B cell (primary cell): Measurements from ENCODE around the gene ESRRA. TPM values are rescaled to one million over a fixed set of nuclear protein-coding genes. Genes with fewer than 3 reads are reported as not detected.

Source experiments
- ATAC-seq: fragments of 200-7000 bp; cut with Tn5 transposase; one replicate; pipeline ENCODE4 v1.10.0; 2021; ENCODE audit warnings: low read depth, mild to moderate bottlenecking, moderate number of reproducible peaks, moderate library complexity
- CTCF ChIA-PET: fragments of 350-600 bp; sonication (Branson Sonifier 250); formaldehyde crosslinking; loops from one replicate; lab custom pipeline; 2021; ENCODE audit warnings: antibody characterized with exemption, inconsistent platforms; lab: Charles Lee
- POLR2A ChIA-PET: fragments of 350-600 bp; sonication (Branson Sonifier 250); formaldehyde crosslinking; loops from one replicate; lab custom pipeline; 2021; ENCODE audit warnings: antibody characterized with exemption; lab: Charles Lee
- DNase-seq: peaks from one replicate; pipeline ENCODE4 v3.0.0; 2013
- H2AFZ ChIP-seq: 2 replicates; pipeline ENCODE4 v1.6.1; 2012; ENCODE audit warnings: mild to moderate bottlenecking, low read depth, low read length; ENCODE audit not compliant: insufficient read depth, poor library complexity, severe bottlenecking
- H3K27ac ChIP-seq, 2 donors: 1 replicate in 1 of 2; 2 replicates in 1 of 2; pipeline ENCODE4 v1.5.1; 2012 to 2013; ENCODE audit warnings: low read length in 2 of 2, mild to moderate bottlenecking in 2 of 2, moderate library complexity in 1 of 2
- H3K27me3 ChIP-seq, 4 experiments: fragments of 200-600 bp in 1 of 4; sonication (generic) in 1 of 4; replicated peaks in 1 of 4; 1 replicate in 2 of 4; 2 replicates in 2 of 4; pipeline versions ENCODE4 v1.6.1 to v1.7.0; 2013 to 2016; ENCODE audit warnings: low read length in 3 of 4, mild to moderate bottlenecking in 2 of 4, mixed read lengths in 1 of 4, moderate library complexity in 1 of 4; ENCODE audit not compliant: insufficient read depth in 4 of 4, control insufficient read depth in 3 of 4; ENCODE audit errors: control extremely low read depth in 1 of 4
- H3K36me3 ChIP-seq, 2 experiments: replicated peaks in 1 of 2; 1 replicate in 1 of 2; 2 replicates in 1 of 2; pipeline versions ENCODE4 v1.6.1 to v1.7.1; 2013; ENCODE audit warnings: low read length in 1 of 2; ENCODE audit not compliant: insufficient read depth in 2 of 2, control insufficient read depth in 1 of 2; ENCODE audit errors: control extremely low read depth in 1 of 2, extremely low read depth in 1 of 2
- H3K4me1 ChIP-seq, 2 donors: fragments of 200-600 bp in 1 of 2; sonication (generic) in 1 of 2; 1 replicate in 1 of 2; 2 replicates in 1 of 2; pipeline versions ENCODE4 v1.5.1 to v1.6.1; 2013 to 2017; ENCODE audit warnings: low read length in 2 of 2; ENCODE audit not compliant: control insufficient read depth in 2 of 2, insufficient read depth in 2 of 2
- H3K4me2 ChIP-seq: replicated peaks from 2 replicates; pipeline ENCODE3; 2012; ENCODE audit warnings: mild to moderate bottlenecking, low read depth, low read length; ENCODE audit not compliant: poor library complexity, severe bottlenecking
- H3K4me3 ChIP-seq, 5 experiments: fragments of 200-600 bp in 1 of 5; sonication (generic) in 1 of 5; 1 replicate in 3 of 5; 2 replicates in 2 of 5; pipeline versions ENCODE4 v1.5.1 to v1.7.0; 2011 to 2016; ENCODE audit warnings: low read length in 4 of 5, mild to moderate bottlenecking in 4 of 5, low read depth in 2 of 5, control low read depth in 1 of 5, moderate library complexity in 1 of 5; ENCODE audit not compliant: insufficient read depth in 1 of 5; ENCODE audit errors: control extremely low read depth in 1 of 5, extremely low read depth in 1 of 5
- H3K79me2 ChIP-seq: fragments of 200-600 bp; sonication (generic); one replicate; pipeline ENCODE4 v1.6.0; 2016; ENCODE audit warnings: low read length; ENCODE audit not compliant: control insufficient read depth, insufficient read depth
- H3K9ac ChIP-seq: fragments of 200-600 bp; sonication (generic); 2 replicates; pipeline ENCODE4 v1.6.1; 2017; ENCODE audit warnings: mild to moderate bottlenecking, low read length, moderate library complexity
- H3K9me3 ChIP-seq, 3 donors: one replicate each; pipeline versions ENCODE4 v1.6.1 to v1.7.1; 2013; ENCODE audit warnings: low read length in 2 of 3; ENCODE audit not compliant: control insufficient read depth in 2 of 3, insufficient read depth in 1 of 3; ENCODE audit errors: control extremely low read depth in 1 of 3
- H4K20me1 ChIP-seq: 2 replicates; pipeline ENCODE4 v1.6.0; 2012; ENCODE audit warnings: mild to moderate bottlenecking, low read length; ENCODE audit not compliant: insufficient read depth, control insufficient read depth, poor library complexity, severe bottlenecking
- H3K27ac Mint-ChIP-seq: one replicate; pipeline ENCODE4 v1.8.0; 2021; ENCODE audit warnings: mixed read lengths
- H3K27me3 Mint-ChIP-seq: one replicate; pipeline ENCODE4 v1.8.0; 2021; ENCODE audit warnings: mixed read lengths
- H3K4me1 Mint-ChIP-seq: one replicate; pipeline ENCODE4 v1.8.0; 2021; ENCODE audit warnings: mixed read lengths
- H3K4me3 Mint-ChIP-seq: one replicate; pipeline ENCODE4 v1.8.0; 2021; ENCODE audit warnings: mixed read lengths
- H3K9me3 Mint-ChIP-seq: one replicate; pipeline ENCODE4 v1.8.0; 2022; ENCODE audit warnings: mixed read lengths; ENCODE audit not compliant: insufficient read depth
- CTCF ChIP-seq: fragments of 200-600 bp; IDR thresholded peaks from one replicate; pipeline ENCODE4 v1.8.0; 2022; ENCODE audit warnings: antibody characterized with exemption, mild to moderate bottlenecking
- EZH2 ChIP-seq: IDR thresholded peaks from 2 replicates; pipeline ENCODE4 v1.6.1; 2012; ENCODE audit warnings: borderline replicate concordance, low read depth, mild to moderate bottlenecking, moderate library complexity, low read length; ENCODE audit not compliant: insufficient read depth, poor library complexity, severe bottlenecking
- WGBS: methylation state at CpG from one replicate; pipeline ENCODE4 v1.1.5; 2013; ENCODE audit warnings: missing lambda C conversion rate; ENCODE audit not compliant: insufficient coverage; 5-methylcytosine and 5-hydroxymethylcytosine counted together
- intact Hi-C: fragments of 100-400 bp; cut with micrococcal nuclease; formaldehyde crosslinking; loops from one replicate; pipeline ENCODE4 v1.10.0; 2022
- polyA plus RNA-seq: library from polyadenylated mRNA; depleted of rRNA; stranded (reverse); fragments of >200 nt; gene quantifications from 2 replicates; pipeline ENCODE4 v1.2.3, GENCODE V29; 2012
- total RNA-seq, 2 donors: library from RNA; stranded (reverse); fragments of 120-200 nt in 1 of 2; gene quantifications; 1 replicate in 1 of 2; 2 replicates in 1 of 2; pipeline versions ENCODE4 v1.2.3 to v1.2.4, GENCODE V29; 2013 to 2022

The ESRRA gene
- total and polyA plus RNA-seq, 2 donors (not counting 1 experiment from before 2014, with no cell fraction given) = 16.3 to 39.6 TPM

- peaks cover 21% of the 10 kb centered on the region for H4K20me1 ChIP-seq
- DNase-seq = no peak
- Mint-ChIP-seq H3K4me3 (no peak overlapping the region), H3K27me3 (no peaks in the 10 kb centered on the region), H3K4me1 (peaks cover 11% of the 10 kb centered on the region), H3K27ac (no peak overlapping the region), H3K9me3 (no peaks in the 10 kb centered on the region)
- TF ChIP-seq EZH2 (no peak), CTCF (no peak)
- H3K27me3 ChIP-seq = no peaks in the 10 kb centered on the region
- intact Hi-C loops = no loop called here
- no peak overlapping the region for H3K4me2 ChIP-seq
- H3K4me3 ChIP-seq = no peak overlapping the region
- no peak overlapping the region for H3K9ac ChIP-seq
- peaks cover 0 to 15% of the 10 kb centered on the region in 2 donors for H3K4me1 ChIP-seq
- no peaks in the 10 kb centered on the region for H3K9me3 ChIP-seq
- CTCF ChIA-PET = interaction anchor here (1.3 to 10.2 kb wide), 4 partner anchors 17 to 148 kb away, joined by 4 to 188 read pairs (median 6); partner anchors contain the start of genes PRDX5 and TRMT112
- no peak for ATAC-seq
- no peak overlapping the region for H3K27ac ChIP-seq
- peaks cover 3% of the 10 kb centered on the region for H3K79me2 ChIP-seq
- WGBS = 97% methylated on average over 29 of the region's 33 CpGs
- H2AFZ ChIP-seq = no peak overlapping the region
- POLR2A ChIA-PET = interaction anchor here (0.9 kb wide), 1 partner anchor 35 kb away, joined by 3 read pairs; the partner anchor contains the start of genes PRDX5 and TRMT112
- H3K36me3 ChIP-seq = peaks cover 2 to 26% of the 10 kb centered on the region in 2 experiments
These were observed 47.0 kb downstream of the ESRRA start for GRCh38 chr11:64352099-64352994.
